T-helper 2 cell treated with Interferon-gamma antibody and Interleukin-4, amounts not matched to agents 5 μg/mL and 100 μg/mL, for 36 hours (primary cell): ENCODE results near the gene ATL1.
"Not testable (repeated sequence)": the region's sequence is repeated elsewhere in the genome, so short reads cannot be mapped to it uniquely, and the experiment has no call there.

ENCODE experiments used
- DNase-seq: peaks from one replicate; pipeline ENCODE4 v3.0.0; 2021; ENCODE audit warnings: low spot score
- H3K27ac Mint-ChIP-seq: one replicate; pipeline ENCODE4 v1.8.0; 2021; ENCODE audit warnings: mild to moderate bottlenecking, mixed read lengths
- H3K27me3 Mint-ChIP-seq: one replicate; pipeline ENCODE4 v1.8.0; 2021; ENCODE audit warnings: low read depth, mixed read lengths
- H3K36me3 Mint-ChIP-seq: one replicate; pipeline ENCODE4 v1.8.0; 2021; ENCODE audit warnings: low read depth, mixed read lengths
- H3K4me1 Mint-ChIP-seq: one replicate; pipeline ENCODE4 v1.8.0; 2021; ENCODE audit warnings: low read depth, mixed read lengths
- H3K4me3 Mint-ChIP-seq: one replicate; pipeline ENCODE4 v1.8.0; 2022; ENCODE audit warnings: mild to moderate bottlenecking, moderate library complexity, mixed read lengths
- H3K9me3 Mint-ChIP-seq: one replicate; pipeline ENCODE4 v1.8.0; 2021; ENCODE audit warnings: mixed read lengths

Gene ATL1

GRCh38 chr14:50530794-50531365 lies 29.1 kb upstream of the ATL1 start:
- peaks cover 15% of the 10 kb centered on the region for H3K27me3 Mint-ChIP-seq
- H3K4me3 Mint-ChIP-seq, result peak overlapping the region; percentile 90
- peaks cover 31% of the 10 kb centered on the region for H3K4me1 Mint-ChIP-seq
- peaks cover 11% of the 10 kb centered on the region for H3K36me3 Mint-ChIP-seq
- no peaks in the 10 kb centered on the region for H3K9me3 Mint-ChIP-seq
- DNase-seq, result no peak
- no peak overlapping the region for H3K27ac Mint-ChIP-seq

- H3K27ac Mint-ChIP-seq, result peak overlapping the region; percentile 79
- H3K9me3 Mint-ChIP-seq, result no peaks in the 10 kb centered on the region
- peaks cover 31% of the 10 kb centered on the region for H3K4me1 Mint-ChIP-seq
- peak; percentile 27 for DNase-seq
- peak overlapping the region; percentile 90 for H3K4me3 Mint-ChIP-seq
- peaks cover 18% of the 10 kb centered on the region for H3K27me3 Mint-ChIP-seq
- H3K36me3 Mint-ChIP-seq, result peaks cover 11% of the 10 kb centered on the region
Measured at GRCh38 chr14:50531595-50532501, 28.1 kb upstream of the ATL1 start.

GRCh38 chr14:50532502-50533240 lies 27.3 kb upstream of the ATL1 start, which contains the start of gene MAP4K5:
Gene MAP4K5, minus strand, starts transcription at chr14:50532569. Its CDS starts 520 bp downstream, at chr14:50532049.
- H3K27ac Mint-ChIP-seq, result peak within 1 kb of the TSS; percentile 79
- peaks cover 31% of the 10 kb centered on the region for H3K4me1 Mint-ChIP-seq

GRCh38 chr14:50533241-50533705 lies 26.7 kb upstream of the ATL1 start:
- H3K27ac Mint-ChIP-seq, result peak overlapping the region; percentile 22
- no peaks in the 10 kb centered on the region for H3K9me3 Mint-ChIP-seq
- H3K36me3 Mint-ChIP-seq, result peaks cover 10% of the 10 kb centered on the region
- H3K4me3 Mint-ChIP-seq, result peak overlapping the region; percentile 85
- DNase-seq, result no peak
- peaks cover 24% of the 10 kb centered on the region for H3K27me3 Mint-ChIP-seq
- peaks cover 31% of the 10 kb centered on the region for H3K4me1 Mint-ChIP-seq

More at GRCh38 chr14:50532502-50533240, 27.3 kb upstream of the ATL1 start, which contains the start of gene MAP4K5:
- peaks cover 22% of the 10 kb centered on the region for H3K27me3 Mint-ChIP-seq
- DNase-seq, result peak; percentile 88
- H3K9me3 Mint-ChIP-seq, result no peaks in the 10 kb centered on the region
- H3K4me3 Mint-ChIP-seq, result peak within 1 kb of the TSS; percentile 90
- peaks cover 11% of the 10 kb centered on the region for H3K36me3 Mint-ChIP-seq

- H3K4me3 Mint-ChIP-seq, result no peak overlapping the region
- H3K27ac Mint-ChIP-seq, result no peak overlapping the region
- peaks cover 31% of the 10 kb centered on the region for H3K4me1 Mint-ChIP-seq
- H3K9me3 Mint-ChIP-seq, result no peaks in the 10 kb centered on the region
- peaks cover 10% of the 10 kb centered on the region for H3K36me3 Mint-ChIP-seq
- no peak for DNase-seq
- H3K27me3 Mint-ChIP-seq, result peaks cover 24% of the 10 kb centered on the region
Measured at GRCh38 chr14:50533806-50534205, 26.1 kb upstream of the ATL1 start.

- no peak overlapping the region for H3K4me3 Mint-ChIP-seq
- no peak overlapping the region for H3K27ac Mint-ChIP-seq
- H3K36me3 Mint-ChIP-seq, result peaks cover 6% of the 10 kb centered on the region
Measured at GRCh38 chr14:50534416-50534815, 25.5 kb upstream of the ATL1 start.

GRCh38 chr14:50534997-50535396 lies 24.9 kb upstream of the ATL1 start:
- Mint-ChIP-seq H3K9me3 (no peaks in the 10 kb centered on the region), H3K27me3 (peaks cover 27% of the 10 kb centered on the region), H3K4me3 (no peak overlapping the region), H3K27ac (no peak overlapping the region), H3K36me3 (peaks cover 2% of the 10 kb centered on the region), H3K4me1 (peaks cover 24% of the 10 kb centered on the region)
- no peak for DNase-seq

More at GRCh38 chr14:50534416-50534815, 25.5 kb upstream of the ATL1 start:
- no peak for DNase-seq
- Mint-ChIP-seq H3K4me1 (peaks cover 29% of the 10 kb centered on the region), H3K27me3 (peaks cover 27% of the 10 kb centered on the region), H3K9me3 (no peaks in the 10 kb centered on the region)

GRCh38 chr14:50538034-50538433 lies 21.9 kb upstream of the ATL1 start:
- not testable (repeated sequence) for DNase-seq, H3K36me3 Mint-ChIP-seq, H3K4me3 Mint-ChIP-seq, H3K27ac Mint-ChIP-seq, H3K9me3 Mint-ChIP-seq
- Mint-ChIP-seq H3K27me3 (peaks cover 26% of the 10 kb centered on the region), H3K4me1 (peaks cover 17% of the 10 kb centered on the region)

GRCh38 chr14:50539051-50539450 lies 20.9 kb upstream of the ATL1 start:
- Mint-ChIP-seq H3K4me3 (no peak overlapping the region), H3K36me3 (no peaks in the 10 kb centered on the region), H3K9me3 (no peaks in the 10 kb centered on the region), H3K27ac (no peak overlapping the region), H3K27me3 (peaks cover 21% of the 10 kb centered on the region), H3K4me1 (peaks cover 16% of the 10 kb centered on the region)
- no peak for DNase-seq

- Mint-ChIP-seq H3K36me3 (no peaks in the 10 kb centered on the region), H3K4me1 (peaks cover 16% of the 10 kb centered on the region), H3K4me3 (no peak overlapping the region), H3K27me3 (peaks cover 14% of the 10 kb centered on the region), H3K9me3 (no peaks in the 10 kb centered on the region), H3K27ac (no peak overlapping the region)
- no peak for DNase-seq
Measured at GRCh38 chr14:50541159-50541567, 18.8 kb upstream of the ATL1 start.

- no peak overlapping the region for H3K4me3 Mint-ChIP-seq
- no peak for DNase-seq
- H3K36me3 Mint-ChIP-seq, result no peaks in the 10 kb centered on the region
- peaks cover 6% of the 10 kb centered on the region for H3K27me3 Mint-ChIP-seq
- no peak overlapping the region for H3K27ac Mint-ChIP-seq
- H3K4me1 Mint-ChIP-seq, result peaks cover 16% of the 10 kb centered on the region
- H3K9me3 Mint-ChIP-seq, result no peaks in the 10 kb centered on the region
Measured at GRCh38 chr14:50542941-50543418, 17.0 kb upstream of the ATL1 start.

- H3K4me1 Mint-ChIP-seq, result peaks cover 16% of the 10 kb centered on the region
Measured at GRCh38 chr14:50544911-50545310, 15.0 kb upstream of the ATL1 start.

GRCh38 chr14:50545618-50546017 lies 14.3 kb upstream of the ATL1 start:
- Mint-ChIP-seq H3K4me3 (no peak overlapping the region), H3K27ac (no peak overlapping the region), H3K36me3 (no peaks in the 10 kb centered on the region), H3K9me3 (no peaks in the 10 kb centered on the region), H3K4me1 (peaks cover 17% of the 10 kb centered on the region), H3K27me3 (peaks cover 4% of the 10 kb centered on the region)
- DNase-seq, result no peak

More at GRCh38 chr14:50544911-50545310, 15.0 kb upstream of the ATL1 start:
- Mint-ChIP-seq H3K27me3 (peaks cover 3% of the 10 kb centered on the region), H3K36me3 (no peaks in the 10 kb centered on the region), H3K9me3 (no peaks in the 10 kb centered on the region), H3K4me3 (no peak overlapping the region), H3K27ac (no peak overlapping the region)
- DNase-seq, result no peak
